ENCODE data around the gene RUNDC1.

The RUNDC1 gene

DNA sequence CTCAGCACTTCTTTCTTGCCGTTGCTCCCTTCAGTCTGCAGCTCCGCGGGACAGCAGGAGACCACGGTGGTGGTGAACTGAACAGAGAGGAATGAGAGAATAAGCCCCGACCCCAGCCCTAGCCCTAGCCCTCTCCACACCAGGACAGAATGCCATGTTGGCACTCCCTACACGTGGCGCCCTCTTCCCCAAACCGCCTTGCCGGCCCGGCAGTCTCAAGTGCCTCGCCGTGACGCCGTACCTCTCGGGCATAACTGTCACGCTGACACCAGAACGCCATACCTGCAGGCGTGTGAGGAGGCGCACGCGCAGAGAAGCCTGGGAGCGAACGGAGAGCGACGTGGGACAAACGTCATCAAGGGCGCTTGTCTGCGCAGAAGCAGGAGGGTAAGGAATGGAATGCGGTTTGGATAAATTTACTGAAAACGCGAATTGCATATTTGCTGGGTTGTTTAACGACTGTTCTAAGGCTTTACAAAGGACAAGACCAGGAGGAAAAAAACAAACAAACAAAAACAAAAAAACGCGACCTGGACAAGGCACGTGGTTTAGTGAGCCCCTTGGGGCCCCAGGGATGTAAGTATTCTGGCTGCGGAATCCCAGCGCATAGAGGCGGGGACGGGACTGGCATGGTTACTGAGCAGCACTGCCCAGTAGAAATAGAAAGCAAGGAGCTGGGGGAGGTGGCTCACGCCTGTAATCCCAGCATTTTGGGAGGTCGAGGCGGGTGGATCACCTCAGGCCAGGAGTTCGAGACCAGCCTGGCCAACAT lies 16.0 kb upstream of the RUNDC1 start, which contains the start of gene AARSD1:
TSS of gene AARSD1 (minus strand) at position 294 of the 772 bp plus-strand sequence. CDS start at position 280, 14 bp downstream.
- TF ChIP-seq CTCF (IDR thresholded peaks at IDR 0.05; ENCODE audit: insufficient read depth, low read length, poor library complexity, severe bottlenecking): no peak
- TF ChIP-seq EZH2phosphoT487 (conservative IDR thresholded peaks at IDR 0.05; ENCODE audit: low read length): no peak
- Histone ChIP-seq H3K9ac (ENCODE audit: low read length) (peak within 1 kb of the TSS; percentile 73), H3K79me2 (ENCODE audit: insufficient read depth, low read length) (peaks cover 12% of the 10 kb centered on the region; the same call in 1 of the 2 replicates), H3K4me3 (ENCODE audit: insufficient read depth, low read length, poor library complexity, severe bottlenecking) (peak within 1 kb of the TSS; percentile 83), H3K4me2 (ENCODE audit: low read depth, low read length, poor library complexity, severe bottlenecking) (peak within 1 kb of the TSS; percentile 74), H3K36me3 (ENCODE audit: low read length) (no peaks in the 10 kb centered on the region; the same call in 1 of the 2 replicates), H3F3A (ENCODE audit: insufficient read depth) (peaks cover 10% of the 10 kb centered on the region), H3K27ac (ENCODE audit: low read depth, low read length) (peak within 1 kb of the TSS; percentile 36), H2AFZ (ENCODE audit: low read depth, low read length, severe bottlenecking) (peak within 1 kb of the TSS; percentile 77), H4K20me1 (ENCODE audit: low read depth, low read length) (no peaks in the 10 kb centered on the region), H3K9me3 (ENCODE audit: insufficient read depth, low read length) (no peaks in the 10 kb centered on the region), H3K27me3 (ENCODE audit: low read length) (no peaks in the 10 kb centered on the region), H3K9me2 (replicated peaks; ENCODE audit: insufficient read depth, low read length) (no peaks in the 10 kb centered on the region)

GRCh38 chr17:42967925-42968324 lies 12.4 kb upstream of the RUNDC1 start:
- no peaks in the 10 kb centered on the region for H3K36me3 ChIP-seq (ENCODE audit: low read length)
- H3K27me3 ChIP-seq (ENCODE audit: low read length): no peaks in the 10 kb centered on the region
- H2AFZ ChIP-seq (ENCODE audit: low read depth, low read length, severe bottlenecking): no peak overlapping the region
- H3K27ac ChIP-seq (ENCODE audit: low read depth, low read length): no peak overlapping the region
- peaks cover 12% of the 10 kb centered on the region; the same call in 1 of the 2 replicates for H3K79me2 ChIP-seq (ENCODE audit: insufficient read depth, low read length)
- peaks cover 10% of the 10 kb centered on the region for H3F3A ChIP-seq (ENCODE audit: insufficient read depth)
- H3K4me2 ChIP-seq (ENCODE audit: low read depth, low read length, poor library complexity, severe bottlenecking): no peak overlapping the region
- H3K9me2 ChIP-seq (replicated peaks; ENCODE audit: insufficient read depth, low read length): no peaks in the 10 kb centered on the region
- no peak overlapping the region for H3K4me3 ChIP-seq (ENCODE audit: insufficient read depth, low read length, poor library complexity, severe bottlenecking)
- H3K9ac ChIP-seq (ENCODE audit: low read length): no peak overlapping the region
- H4K20me1 ChIP-seq (ENCODE audit: low read depth, low read length): no peaks in the 10 kb centered on the region
- TF ChIP-seq CTCF (IDR thresholded peaks at IDR 0.05; ENCODE audit: insufficient read depth, low read length, poor library complexity, severe bottlenecking): no peak
- TF ChIP-seq EZH2phosphoT487 (conservative IDR thresholded peaks at IDR 0.05; ENCODE audit: low read length): no peak
- H3K9me3 ChIP-seq (ENCODE audit: insufficient read depth, low read length): no peaks in the 10 kb centered on the region

- Histone ChIP-seq H3K27ac (ENCODE audit: low read depth, low read length) (no peak overlapping the region), H2AFZ (ENCODE audit: low read depth, low read length, severe bottlenecking) (no peak overlapping the region), H4K20me1 (ENCODE audit: low read depth, low read length) (no peaks in the 10 kb centered on the region), H3K27me3 (ENCODE audit: low read length) (no peaks in the 10 kb centered on the region), H3K9me2 (replicated peaks; ENCODE audit: insufficient read depth, low read length) (no peaks in the 10 kb centered on the region), H3F3A (ENCODE audit: insufficient read depth) (peaks cover 10% of the 10 kb centered on the region), H3K36me3 (ENCODE audit: low read length) (no peaks in the 10 kb centered on the region), H3K79me2 (ENCODE audit: insufficient read depth, low read length) (peaks cover 5% of the 10 kb centered on the region; the same call in 1 of the 2 replicates), H3K9ac (ENCODE audit: low read length) (no peak overlapping the region), H3K9me3 (ENCODE audit: insufficient read depth, low read length) (no peaks in the 10 kb centered on the region), H3K4me3 (ENCODE audit: insufficient read depth, low read length, poor library complexity, severe bottlenecking) (no peak overlapping the region), H3K4me2 (ENCODE audit: low read depth, low read length, poor library complexity, severe bottlenecking) (no peak overlapping the region)
- TF ChIP-seq CTCF (IDR thresholded peaks at IDR 0.05; ENCODE audit: insufficient read depth, low read length, poor library complexity, severe bottlenecking) (no peak), EZH2phosphoT487 (conservative IDR thresholded peaks at IDR 0.05; ENCODE audit: low read length) (no peak)
Measured at GRCh38 chr17:42969001-42969581, 11.3 kb upstream of the RUNDC1 start.

Measured in SU-DHL-6 (cell line).